ENCODE measurements around the gene CAPN2. TPM values are rescaled to one million over a fixed set of nuclear protein-coding genes. Genes with fewer than 3 reads are reported as not detected.

Gene CAPN2
- total and polyA plus RNA-seq, 2 experiments from 2014 or later, result 8.4 to 17.8 TPM

- no peak overlapping the region for H3K4me3 Mint-ChIP-seq
- H4K20me1 ChIP-seq (replicated peaks; ENCODE audit: insufficient read depth), result no peaks in the 10 kb centered on the region
- no peak for TF ChIP-seq NANOG (IDR thresholded peaks at IDR 0.05; ENCODE audit: borderline replicate concordance)
- no peak overlapping the region for H3K27ac Mint-ChIP-seq
- no peak for DNase-seq (ENCODE audit: low spot score)
- H2AFZ ChIP-seq, result no peak overlapping the region
- H3K36me3 Mint-ChIP-seq (ENCODE audit: low read depth), result peaks cover 28% of the 10 kb centered on the region
- no peaks in the 10 kb centered on the region for H3K79me2 ChIP-seq (replicated peaks; ENCODE audit: insufficient read depth)
- H3K27ac ChIP-seq (ENCODE audit: low read depth), result no peak overlapping the region
- H3K4me3 ChIP-seq, result no peak overlapping the region
- H3K4me1 Mint-ChIP-seq, result peaks cover 34% of the 10 kb centered on the region
- no peaks in the 10 kb centered on the region; the same call in 2 of the 3 replicates for H3K9me3 Mint-ChIP-seq
- no peaks in the 10 kb centered on the region for H3K36me3 ChIP-seq (ENCODE audit: insufficient read depth)
- ATAC-seq, result no peak
- H3K4me1 ChIP-seq (ENCODE audit: insufficient read depth), result peaks cover 27% of the 10 kb centered on the region
- H3K27me3 Mint-ChIP-seq (ENCODE audit: insufficient read depth, low read depth, poor library complexity), result peaks cover 46% of the 10 kb centered on the region
- H3K27me3 ChIP-seq (ENCODE audit: insufficient read depth), result peaks cover 71% of the 10 kb centered on the region
- H3K9me2 ChIP-seq (ENCODE audit: insufficient read depth), result peaks cover 10% of the 10 kb centered on the region
- no peaks in the 10 kb centered on the region for H3F3A ChIP-seq (replicated peaks; ENCODE audit: low read depth)
- H3K4me2 ChIP-seq, result peak overlapping the region; percentile 64; the same call in 1 of the 2 replicates
Observed at GRCh38 chr1:223725578-223725977, 13.2 kb downstream of the CAPN2 start.

- no peaks in the 10 kb centered on the region for H3K36me3 ChIP-seq (ENCODE audit: insufficient read depth)
- peak; percentile 87 for DNase-seq (ENCODE audit: low spot score)
- Mint-ChIP-seq H3K36me3 (ENCODE audit: low read depth) (peaks cover 24% of the 10 kb centered on the region), H3K4me1 (peaks cover 42% of the 10 kb centered on the region), H3K9me3 (no peaks in the 10 kb centered on the region; the same call in 2 of the 3 replicates), H3K27ac (peak overlapping the region; percentile 17; the same call in 1 of the 2 replicates), H3K4me3 (peak overlapping the region; percentile 42), H3K27me3 (ENCODE audit: insufficient read depth, low read depth, poor library complexity) (peaks cover 52% of the 10 kb centered on the region)
- H4K20me1 ChIP-seq (replicated peaks; ENCODE audit: insufficient read depth), result no peaks in the 10 kb centered on the region; the same call in 1 of the 2 replicates
- peak overlapping the region; percentile 68 for H3K4me2 ChIP-seq
- H3K27ac ChIP-seq (ENCODE audit: low read depth), result no peak overlapping the region
- TF ChIP-seq EZH2phosphoT487 (IDR thresholded peaks at IDR 0.05; ENCODE audit: unreplicated experiment), result no peak
- TF ChIP-seq CTCF (conservative IDR thresholded peaks at IDR 0.05; ENCODE audit: low read depth in 2 of 2), result no peak
- no peak for TF ChIP-seq ZNF462 (CRISPR knock-in tag; IDR thresholded peaks at IDR 0.05)
- TF ChIP-seq REST (IDR thresholded peaks at IDR 0.05; ENCODE audit: unreplicated experiment), result no peak
- TF ChIP-seq NANOG (IDR thresholded peaks at IDR 0.05; ENCODE audit: borderline replicate concordance), result no peak
- no peak for TF ChIP-seq CREB1 (CRISPR knock-in tag; IDR thresholded peaks at IDR 0.05; ENCODE audit: low read depth)
- no peaks in the 10 kb centered on the region for H3F3A ChIP-seq (replicated peaks; ENCODE audit: low read depth)
- peak; percentile 86 for ATAC-seq
- no peaks in the 10 kb centered on the region for H3K79me2 ChIP-seq (replicated peaks; ENCODE audit: insufficient read depth)
- peaks cover 31% of the 10 kb centered on the region for H3K4me1 ChIP-seq (ENCODE audit: insufficient read depth)
- peak overlapping the region; percentile 69; the same call in 1 of the 2 replicates for H2AFZ ChIP-seq
- peaks cover 10% of the 10 kb centered on the region for H3K9me2 ChIP-seq (ENCODE audit: insufficient read depth)
- H3K27me3 ChIP-seq (ENCODE audit: insufficient read depth), result peaks cover 71% of the 10 kb centered on the region
- H3K4me3 ChIP-seq, result peak overlapping the region; percentile 21; the same call in 1 of the 2 replicates
Observed at GRCh38 chr1:223726380-223727001, 14.2 kb downstream of the CAPN2 start.
